HL-60/S4 (cell line): ENCODE results near the gene DOCK11.

ENCODE experiments used
- in situ Hi-C: fragments of 300-500 bp; cut with MboI; formaldehyde crosslinking; loops from 2 replicates; pipeline ENCODE4 v1.14.3; 2022; ENCODE audit warnings: low sequenced_read_pairs

DOCK11 gene

DNA sequence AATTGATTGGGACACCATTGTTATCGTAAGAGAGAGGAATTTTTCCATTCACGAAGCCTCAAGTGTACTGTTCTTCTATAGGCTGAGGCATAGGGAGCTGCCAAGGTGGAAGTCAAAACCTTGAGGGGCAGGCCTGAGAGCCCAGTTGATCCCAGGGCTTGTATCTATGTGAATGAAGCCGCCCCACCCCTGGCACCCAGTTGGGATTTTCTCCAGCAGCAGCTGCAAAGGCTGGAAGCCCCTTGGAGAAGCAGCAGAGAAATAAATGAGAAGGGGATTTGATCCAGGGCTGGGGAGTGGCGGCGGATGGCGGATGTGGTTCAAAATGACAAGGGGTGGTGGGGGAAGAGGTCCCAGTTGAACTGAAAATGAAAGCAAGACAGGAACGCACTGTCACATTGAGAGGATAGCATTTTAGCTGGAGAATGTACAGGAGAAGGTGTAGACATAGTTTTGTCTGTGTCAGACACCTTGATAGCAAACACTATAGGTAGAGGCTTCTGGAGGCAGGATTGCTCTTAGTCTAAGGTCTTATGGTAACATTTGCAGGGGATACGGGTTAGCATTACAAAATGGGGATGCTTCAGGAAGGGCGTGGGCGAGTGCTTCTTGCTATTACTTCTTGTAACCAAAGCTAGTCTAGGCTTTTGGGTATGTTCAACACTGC lies 32.6 kb downstream of the DOCK11 start:
- in situ Hi-C loops, result no loop called here

DNA sequence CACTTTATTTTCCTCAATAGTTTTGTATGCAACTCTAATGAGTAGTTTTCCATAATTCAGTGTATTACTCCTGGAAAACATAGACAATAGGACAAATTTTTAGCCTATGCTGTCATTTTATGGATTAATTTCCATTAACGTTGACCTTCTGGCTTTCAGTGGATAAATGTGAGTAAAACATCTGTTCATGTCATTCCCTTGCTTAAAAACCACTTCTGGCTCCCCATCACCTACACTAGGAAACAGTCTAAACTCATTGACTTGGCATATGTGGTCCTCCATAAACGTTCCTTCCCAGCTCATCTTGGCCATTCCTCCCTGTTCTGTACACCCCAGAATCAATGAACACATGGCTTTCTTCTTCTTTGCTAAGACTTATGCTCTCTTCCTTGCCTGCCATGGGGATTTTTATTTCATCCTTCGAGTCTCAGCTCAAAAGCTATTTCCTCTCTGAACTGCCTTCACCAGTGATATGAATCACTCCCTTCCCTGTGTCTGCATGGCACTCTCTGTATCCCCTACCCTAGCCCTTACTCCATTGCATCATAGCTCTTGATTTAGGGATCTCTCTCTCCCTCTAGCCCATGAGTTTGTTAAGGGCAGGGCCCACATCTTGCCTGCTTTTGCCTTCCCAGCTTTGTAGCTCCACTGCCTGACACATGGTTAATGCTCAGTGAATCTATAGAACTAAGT lies 34.8 kb downstream of the DOCK11 start:
- in situ Hi-C loops, result no loop called here

DNA sequence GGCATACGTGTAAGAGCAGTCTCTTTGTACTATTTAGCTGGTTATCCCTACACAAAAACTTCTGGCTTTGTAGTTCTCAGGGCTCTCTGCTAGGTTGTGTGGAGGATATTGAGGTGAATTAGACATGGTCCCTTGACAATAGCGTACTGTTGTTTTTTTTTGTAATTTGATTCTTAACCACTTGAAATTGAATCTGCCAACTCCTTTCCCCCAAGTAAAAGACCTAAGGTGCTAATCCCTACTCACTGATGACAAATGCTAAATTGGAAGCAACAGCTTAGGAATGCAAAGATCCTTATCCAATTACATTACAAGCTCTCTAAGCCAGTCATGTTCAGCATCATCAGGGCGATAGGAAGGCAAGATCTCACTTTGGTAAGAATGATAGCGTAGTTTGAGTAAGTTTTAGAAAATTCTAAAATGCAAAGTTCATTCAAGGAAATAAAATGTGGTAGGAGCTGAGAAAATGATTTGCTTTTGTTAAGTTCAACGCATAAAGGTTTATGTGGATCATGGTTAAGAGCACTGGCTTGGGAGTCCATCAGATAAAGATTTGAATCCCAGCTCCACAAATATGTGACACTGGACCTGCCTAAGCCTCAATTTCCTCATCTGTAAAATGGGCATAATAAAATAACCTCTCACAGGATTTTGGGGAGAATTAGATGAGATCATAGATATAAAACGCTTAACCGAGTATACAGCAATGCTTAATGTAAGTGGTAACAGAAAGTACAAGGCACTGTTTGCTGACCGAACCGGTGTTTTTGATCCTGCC lies 39.3 kb downstream of the DOCK11 start:
- in situ Hi-C loops, result no loop called here

GRCh38 chrX:118536204-118536603 lies 40.6 kb downstream of the DOCK11 start:
- in situ Hi-C loops, result no loop called here

GRCh38 chrX:118536687-118537461 lies 41.3 kb downstream of the DOCK11 start:
- in situ Hi-C loops, result no loop called here

- in situ Hi-C loops, result no loop called here
Measured at GRCh38 chrX:118538386-118538785, 42.8 kb downstream of the DOCK11 start.

DNA sequence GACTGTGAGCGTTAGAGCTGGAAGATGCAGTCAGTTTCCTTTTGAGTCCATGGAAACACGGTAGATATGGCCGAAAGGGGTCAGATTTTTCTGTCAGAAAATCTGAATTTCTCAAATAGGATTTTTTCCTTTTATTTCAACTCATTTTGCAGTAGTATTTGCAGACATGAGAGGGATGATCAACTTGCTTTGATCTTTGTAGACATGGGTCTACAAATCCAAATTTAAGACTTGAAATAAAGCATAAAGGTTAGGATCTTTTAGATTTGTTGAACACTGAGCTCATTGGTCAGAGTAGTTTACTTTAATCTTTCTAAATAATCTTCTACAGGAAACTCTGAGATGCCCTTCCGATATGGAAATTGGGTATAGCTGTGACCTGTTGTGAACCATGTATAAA lies 44.7 kb downstream of the DOCK11 start:
- in situ Hi-C loops, result no loop called here

- in situ Hi-C loops, result no loop called here
Measured at GRCh38 chrX:118541482-118541881, 45.9 kb downstream of the DOCK11 start.

GRCh38 chrX:118545510-118545909 lies 49.9 kb downstream of the DOCK11 start:
- in situ Hi-C loops, result no loop called here

- in situ Hi-C loops, result no loop called here
Measured at GRCh38 chrX:118548841-118549240, 53.2 kb downstream of the DOCK11 start.

DNA sequence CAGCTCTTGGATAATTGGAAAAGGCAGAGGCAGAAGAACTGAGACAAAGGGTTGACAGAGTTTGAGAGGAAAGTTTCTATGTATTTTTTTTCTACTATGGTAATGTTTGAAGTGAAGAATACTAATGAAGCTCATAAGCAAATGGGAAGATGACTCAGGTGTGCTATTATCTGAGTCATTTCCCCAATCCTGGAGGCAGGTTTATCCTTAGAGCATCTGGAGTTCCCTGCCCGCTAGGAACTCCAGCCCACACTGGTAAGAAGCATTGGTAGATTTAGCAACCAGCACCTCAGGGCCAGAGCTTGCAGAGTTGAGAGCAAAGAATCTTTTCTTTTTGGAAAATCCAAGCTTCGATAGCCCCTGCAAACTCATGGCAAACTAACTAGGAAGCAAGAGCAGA lies 55.2 kb downstream of the DOCK11 start:
- in situ Hi-C loops, result no loop called here

GRCh38 chrX:118551426-118551825 lies 55.8 kb downstream of the DOCK11 start:
- in situ Hi-C loops, result no loop called here

DNA sequence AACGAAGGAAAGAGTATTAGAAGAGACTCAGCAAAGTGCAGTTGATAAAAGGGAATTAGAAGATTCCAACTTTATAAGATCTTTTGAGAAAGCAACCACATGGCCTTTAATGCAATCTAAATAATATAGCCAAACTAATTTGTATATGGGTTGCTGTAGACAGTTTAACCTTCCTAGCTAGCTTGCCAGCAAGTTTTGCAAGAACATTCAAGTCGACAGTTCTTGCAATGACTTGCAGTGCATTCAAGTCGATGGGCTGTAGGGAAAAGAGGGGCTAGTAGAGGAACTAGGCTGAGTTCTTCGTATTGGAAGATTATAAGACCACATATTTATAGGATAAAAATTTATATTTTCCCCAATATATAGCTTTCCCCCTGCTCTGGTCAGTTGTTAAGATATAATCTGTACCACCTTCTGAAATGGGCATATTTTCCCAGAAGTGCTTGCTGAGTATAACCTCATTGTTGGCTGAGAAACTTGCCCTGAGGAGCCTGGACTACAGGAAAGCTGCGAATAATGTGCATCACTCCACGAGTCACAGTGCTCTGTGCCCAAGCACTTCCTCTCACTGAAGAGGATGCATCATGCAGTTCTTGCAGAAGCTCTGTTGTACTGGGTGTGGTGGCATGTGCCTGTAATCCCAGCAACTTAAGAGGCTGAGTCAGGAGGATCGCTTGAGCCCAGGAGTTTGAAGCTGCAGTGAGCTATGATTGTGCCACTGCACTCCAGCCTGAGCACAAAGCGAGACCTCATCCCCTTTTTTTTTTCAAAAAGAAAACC lies 56.7 kb downstream of the DOCK11 start:
- in situ Hi-C loops, result no loop called here

- in situ Hi-C loops, result no loop called here
Measured at GRCh38 chrX:118553042-118553710, 57.6 kb downstream of the DOCK11 start.

DNA sequence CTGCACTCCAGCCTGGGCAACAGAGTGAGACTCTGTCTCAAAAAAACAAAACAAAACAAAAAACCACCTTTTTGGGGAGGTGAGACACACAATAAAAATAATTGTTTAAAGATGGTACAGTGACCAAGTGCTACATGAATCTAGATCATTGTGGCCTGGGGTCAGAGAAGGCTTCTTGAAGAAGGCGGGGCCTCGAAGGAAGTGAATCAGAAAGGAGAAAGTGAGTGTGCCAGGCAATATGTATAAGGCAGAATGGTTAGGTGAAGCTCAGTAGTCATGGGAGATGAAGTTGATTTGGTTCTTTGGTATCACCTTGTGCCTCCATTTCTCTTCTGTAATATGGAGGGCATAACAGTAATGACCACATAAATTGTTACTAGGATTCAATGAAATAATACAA lies 58.9 kb downstream of the DOCK11 start:
- in situ Hi-C loops, result no loop called here

GRCh38 chrX:118558926-118559325 lies 63.3 kb downstream of the DOCK11 start:
- in situ Hi-C loops, result no loop called here

- in situ Hi-C loops, result no loop called here
Measured at GRCh38 chrX:118560489-118560888, 64.9 kb downstream of the DOCK11 start.

DNA sequence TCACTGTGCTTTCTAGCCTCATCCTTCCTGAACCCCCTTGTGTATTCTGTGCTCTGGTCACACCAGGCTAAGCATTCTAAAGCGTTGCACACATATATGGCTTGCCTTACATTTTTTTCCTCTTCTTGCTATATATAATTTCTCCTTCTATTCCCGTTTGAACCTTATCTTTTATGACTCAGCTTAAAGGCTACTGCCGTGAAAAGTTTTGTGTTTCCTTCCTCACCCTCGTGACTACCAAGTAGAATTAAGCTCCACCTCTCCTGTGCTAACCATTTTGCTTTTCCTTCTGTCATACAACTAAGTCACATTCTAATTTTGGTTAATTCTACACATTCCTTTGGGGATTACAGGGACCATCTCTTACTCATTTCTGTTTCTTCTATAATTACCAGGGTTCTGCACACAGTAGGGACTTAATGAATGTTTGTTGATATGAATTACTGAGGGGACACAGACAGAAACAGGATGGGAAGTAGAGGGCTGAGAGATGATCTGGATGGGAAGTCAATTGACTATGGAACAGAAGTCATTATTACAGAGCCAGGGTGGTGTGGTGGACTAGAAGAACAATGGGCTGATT lies 67.1 kb downstream of the DOCK11 start:
- in situ Hi-C loops, result no loop called here

DNA sequence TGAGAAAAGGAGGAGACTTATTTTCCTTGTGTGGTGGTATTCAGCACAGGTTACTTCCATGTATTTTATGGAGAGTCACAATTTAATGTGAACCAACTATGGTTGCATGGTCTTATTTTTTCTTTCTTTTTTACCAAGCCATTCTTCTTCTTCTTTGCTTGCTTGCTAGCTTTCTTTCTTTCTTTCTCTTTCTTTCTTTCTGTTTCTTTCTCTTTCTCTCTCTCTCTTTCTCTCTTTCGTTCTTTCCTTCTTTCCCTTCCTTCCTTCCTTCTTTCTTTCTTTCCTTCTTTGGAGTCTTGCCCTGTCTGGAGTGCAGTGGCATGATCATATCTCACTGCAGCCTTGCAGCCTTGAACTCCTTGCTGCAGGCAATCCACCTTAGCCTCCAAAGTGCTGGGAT lies 68.9 kb downstream of the DOCK11 start:
- in situ Hi-C loops, result no loop called here

GRCh38 chrX:118565853-118566252 lies 70.2 kb downstream of the DOCK11 start:
- in situ Hi-C loops, result no loop called here
